Effector memory CD4-positive, alpha-beta T cell (primary cell): Measurements from ENCODE around the gene FAM83C.
A peak's percentile ranks its signal among the peaks of the same experiment; 100 is the strongest.

Experiments used
- DNase-seq, 3 donors: peaks; one replicate each; pipeline ENCODE4 v3.0.0-alpha.2; 2020
- H3K27ac ChIP-seq: 2 replicates; pipeline ENCODE4 v1.7.0; 2013; ENCODE audit warnings: mild to moderate bottlenecking, low read length, moderate library complexity; ENCODE audit not compliant: insufficient read depth, poor library complexity, severe bottlenecking
- H3K27me3 ChIP-seq: replicated peaks from 2 replicates; pipeline ENCODE4 v1.7.0; 2013; ENCODE audit warnings: mild to moderate bottlenecking, low read length; ENCODE audit not compliant: insufficient read depth, control insufficient read depth, poor library complexity, severe bottlenecking
- H3K36me3 ChIP-seq: 2 replicates; pipeline ENCODE4 v1.7.0; 2013; ENCODE audit warnings: mild to moderate bottlenecking, low read length, moderate library complexity; ENCODE audit not compliant: control insufficient read depth, insufficient read depth
- H3K4me1 ChIP-seq: 2 replicates; pipeline ENCODE4 v1.7.0; 2013; ENCODE audit warnings: low read length, mild to moderate bottlenecking; ENCODE audit not compliant: control insufficient read depth, insufficient read depth, poor library complexity, severe bottlenecking
- H3K4me3 ChIP-seq: 2 replicates; pipeline ENCODE4 v1.7.0; 2013; ENCODE audit warnings: low read length, low read depth, mild to moderate bottlenecking; ENCODE audit not compliant: insufficient read depth, poor library complexity, severe bottlenecking
- H3K9me3 ChIP-seq: 2 replicates; pipeline ENCODE4 v1.7.0; 2013; ENCODE audit warnings: mild to moderate bottlenecking, low read length, moderate library complexity; ENCODE audit not compliant: control insufficient read depth

Gene FAM83C

DNA sequence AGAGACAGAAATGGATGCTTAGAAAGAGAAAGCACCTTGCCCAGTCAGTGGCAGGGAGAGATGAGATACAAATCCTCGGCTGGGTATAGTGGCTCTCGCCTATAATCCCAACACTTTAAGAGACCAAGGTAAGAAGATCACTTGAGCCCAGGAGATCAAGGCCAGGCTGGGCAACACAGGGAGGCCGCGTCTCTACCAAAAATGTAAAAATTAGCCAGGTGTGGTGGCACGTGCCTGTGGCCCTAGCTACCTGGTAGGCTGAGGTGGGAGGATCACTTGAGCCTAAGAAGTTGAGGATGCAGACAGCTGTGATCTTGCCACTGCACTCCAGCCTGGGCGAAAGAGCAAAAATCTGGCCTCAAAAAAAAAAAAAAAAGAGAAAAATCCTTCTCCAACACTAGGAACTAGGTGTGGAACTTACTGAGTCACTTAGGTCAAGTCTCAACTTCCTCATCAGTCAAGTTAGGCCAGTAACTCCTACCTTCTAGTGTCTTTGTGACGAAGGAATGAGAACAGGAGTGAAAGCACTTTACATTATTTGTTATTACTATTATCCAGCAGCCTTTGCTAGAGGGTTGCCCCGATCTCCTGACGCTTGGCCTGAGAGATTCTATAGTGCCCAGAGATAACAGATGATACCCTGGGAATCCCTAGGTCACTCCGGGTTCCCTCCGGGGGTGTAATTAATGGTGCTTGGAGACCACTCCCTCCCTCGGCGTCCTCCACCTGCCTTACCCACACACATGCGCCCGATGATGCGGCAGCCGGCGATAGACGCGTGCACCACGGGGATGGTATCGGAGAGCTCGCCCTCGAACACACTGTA, 8.6 kb downstream of the FAM83C start:
- H3K4me3 ChIP-seq = peak overlapping the region; percentile 90
- H3K9me3 ChIP-seq = no peaks in the 10 kb centered on the region
- no peak for DNase-seq

DNA sequence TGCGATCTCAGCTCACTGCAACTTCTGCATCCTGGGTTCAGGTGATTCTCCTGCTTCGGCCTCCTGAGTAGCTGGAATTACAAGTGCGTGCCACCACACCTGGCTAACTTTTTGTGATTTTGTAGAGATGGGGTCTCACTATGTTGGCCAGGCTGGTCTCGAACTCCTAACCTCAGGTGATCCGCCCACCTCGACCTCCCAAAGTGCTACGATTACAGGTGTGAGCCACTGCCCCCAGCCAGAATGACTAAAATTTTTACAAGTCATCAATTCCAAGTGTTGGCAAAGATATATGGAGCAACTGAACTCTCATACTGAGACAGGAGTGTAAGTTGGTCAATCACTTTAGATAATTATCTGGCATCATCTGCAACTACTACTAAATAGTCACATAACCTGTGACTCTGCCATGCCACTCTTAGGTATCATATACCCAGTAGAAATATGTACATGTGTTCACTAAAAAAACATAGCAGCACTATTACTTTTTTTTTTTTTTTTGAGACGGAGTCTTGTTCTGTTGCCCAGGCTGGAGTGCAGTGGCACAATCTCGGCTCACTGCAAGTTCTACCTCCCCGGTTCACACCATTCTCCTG, 10.6 kb downstream of the FAM83C start:
- Histone ChIP-seq H3K27me3 (no peaks in the 10 kb centered on the region), H3K4me1 (peaks cover 14% of the 10 kb centered on the region)
- DNase-seq = no peak

More for the DNA sequence above, 8.6 kb downstream of the FAM83C start:
- peaks cover 19% of the 10 kb centered on the region for H3K36me3 ChIP-seq
- H3K27ac ChIP-seq = peak overlapping the region; percentile 78
- H3K27me3 ChIP-seq = no peaks in the 10 kb centered on the region
- H3K4me1 ChIP-seq = peaks cover 7% of the 10 kb centered on the region

DNA sequence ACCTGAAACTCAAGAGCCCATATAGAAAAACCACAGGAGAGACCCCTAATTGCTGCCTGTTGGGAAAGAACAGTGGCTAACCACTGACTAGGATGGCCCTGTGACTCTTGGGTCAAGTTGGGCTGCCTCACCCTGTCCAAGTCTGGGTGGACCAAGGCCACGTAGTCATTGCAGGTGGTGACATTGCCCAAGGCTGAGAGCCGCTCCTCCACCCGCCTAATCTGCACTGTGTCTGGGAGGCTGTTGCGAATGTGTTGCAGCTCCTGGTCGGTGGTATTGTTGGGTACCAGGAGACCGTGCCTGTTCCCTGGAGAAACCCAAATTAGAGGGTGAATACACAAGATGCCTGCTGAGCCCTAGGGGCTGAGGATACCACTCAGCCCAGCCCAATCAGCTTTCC, 11.7 kb downstream of the FAM83C start:
- H3K4me1 ChIP-seq = peaks cover 19% of the 10 kb centered on the region

More for the DNA sequence above, 10.6 kb downstream of the FAM83C start:
- Histone ChIP-seq H3K27ac (no peak overlapping the region), H3K9me3 (no peaks in the 10 kb centered on the region), H3K36me3 (peaks cover 20% of the 10 kb centered on the region), H3K4me3 (no peak overlapping the region)

DNA sequence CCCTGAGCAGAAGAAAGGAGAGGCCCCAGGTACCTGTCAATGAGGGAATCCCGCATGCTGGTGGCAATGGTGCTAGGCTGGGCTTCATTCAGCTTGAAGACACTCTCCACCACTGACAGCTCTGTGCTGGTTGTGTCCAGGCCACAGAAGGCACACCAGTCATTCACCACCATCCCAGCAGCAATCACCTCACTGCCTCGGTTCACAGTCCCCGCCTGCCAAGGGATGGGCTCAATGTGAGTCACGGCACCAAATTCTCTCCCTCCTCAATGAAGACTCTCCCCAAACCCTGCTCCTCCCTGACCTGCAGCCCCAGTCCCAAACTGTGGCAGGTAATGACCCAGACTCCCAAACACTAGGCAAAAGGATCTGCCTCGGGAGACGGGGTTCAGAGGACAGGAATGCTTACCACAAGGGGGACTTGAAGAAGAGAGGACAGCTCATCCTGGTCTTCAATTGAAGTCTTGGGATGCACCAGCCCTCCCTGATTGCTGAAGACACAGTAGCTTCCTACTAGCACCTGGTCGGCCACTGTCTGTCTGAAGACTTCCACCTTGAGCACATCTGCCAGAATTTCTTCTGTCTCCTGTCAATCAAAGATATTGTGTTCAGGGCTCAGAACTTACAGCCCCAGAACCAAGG, 12.6 kb downstream of the FAM83C start:
- Histone ChIP-seq H3K27ac (no peak overlapping the region), H3K36me3 (peaks cover 20% of the 10 kb centered on the region), H3K4me1 (peaks cover 19% of the 10 kb centered on the region), H3K4me3 (no peak overlapping the region), H3K27me3 (no peaks in the 10 kb centered on the region), H3K9me3 (no peaks in the 10 kb centered on the region)
- no peak for DNase-seq

More for the DNA sequence above, 11.7 kb downstream of the FAM83C start:
- Histone ChIP-seq H3K4me3 (no peak overlapping the region), H3K9me3 (no peaks in the 10 kb centered on the region), H3K27ac (no peak overlapping the region), H3K36me3 (peaks cover 20% of the 10 kb centered on the region), H3K27me3 (no peaks in the 10 kb centered on the region)
- no peak for DNase-seq

DNA sequence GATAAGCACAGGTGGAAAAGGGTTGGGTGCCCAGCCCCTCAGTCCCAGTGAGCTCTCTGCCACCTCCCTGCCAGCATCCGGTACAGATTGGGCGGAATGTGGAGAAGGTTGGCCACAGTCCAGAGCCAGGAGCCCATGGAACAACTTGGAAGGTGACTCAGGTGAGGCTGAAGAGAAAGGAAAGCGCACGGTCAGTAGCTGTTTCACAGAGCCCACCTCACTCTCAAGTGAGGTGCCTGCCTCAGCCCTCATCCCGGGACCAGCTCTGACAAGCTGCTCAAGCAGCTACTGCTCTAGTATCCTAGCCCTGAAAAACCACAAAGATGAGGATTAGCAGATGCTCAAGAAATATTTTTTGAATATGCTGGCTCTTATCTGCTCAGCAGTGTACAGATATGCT, 13.2 kb downstream of the FAM83C start:
- H3K4me3 ChIP-seq = no peak overlapping the region
- no peaks in the 10 kb centered on the region for H3K27me3 ChIP-seq
- peaks cover 19% of the 10 kb centered on the region for H3K4me1 ChIP-seq
- H3K27ac ChIP-seq = peak overlapping the region; percentile 83
- no peak for DNase-seq
- peaks cover 20% of the 10 kb centered on the region for H3K36me3 ChIP-seq
- no peaks in the 10 kb centered on the region for H3K9me3 ChIP-seq

DNA sequence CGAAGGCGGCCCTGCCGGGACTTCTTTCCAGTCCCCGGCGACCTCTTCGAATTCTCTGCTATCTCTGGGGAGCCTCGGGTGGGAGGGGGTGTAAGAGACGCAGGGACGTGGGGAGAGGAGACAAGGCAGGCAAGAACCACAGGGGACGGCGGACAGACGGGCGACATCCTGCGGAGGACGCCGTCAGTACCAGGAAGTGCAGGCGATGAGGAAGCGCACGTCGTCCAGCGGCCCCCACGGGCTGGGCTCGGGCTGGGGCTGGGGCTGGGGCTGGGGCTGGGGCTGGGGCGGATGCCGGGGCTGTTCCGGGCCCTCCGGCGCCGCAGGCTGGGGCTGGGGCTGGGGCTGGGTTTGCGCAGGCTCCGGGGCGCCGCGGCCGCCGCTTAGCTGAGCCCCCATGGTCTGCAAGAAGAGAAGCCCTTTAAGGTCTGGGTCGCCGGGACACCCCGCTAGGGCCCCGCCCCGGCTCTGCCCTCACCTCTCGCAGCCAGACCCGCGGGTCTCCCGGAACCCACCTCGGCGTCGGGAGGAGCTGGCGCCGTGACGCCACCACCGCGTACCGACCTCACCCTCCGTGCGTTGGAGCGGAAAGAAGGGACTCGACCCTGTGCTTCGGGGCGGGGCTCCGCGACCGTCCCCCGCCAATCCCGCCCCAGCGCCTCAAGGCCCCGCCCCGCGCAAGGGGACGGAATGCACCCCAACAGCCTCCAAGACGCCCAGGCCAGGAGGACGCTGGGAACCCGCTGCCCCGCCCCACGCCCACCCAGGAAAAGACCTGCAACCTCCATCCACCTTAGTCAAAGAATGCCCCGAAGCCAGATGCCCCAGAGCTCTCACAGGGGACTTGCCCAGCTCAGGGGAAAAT, 14.5 kb downstream of the FAM83C start, which contains the start of gene MMP24OS:
MMP24OS (minus strand) TSS at position 592 of the 865 bp plus-strand sequence; CDS start at position 399, 193 bp downstream.
- Histone ChIP-seq H3K4me3 (peak within 1 kb of the TSS; percentile 64), H3K36me3 (peaks cover 20% of the 10 kb centered on the region), H3K27me3 (no peaks in the 10 kb centered on the region)

DNA sequence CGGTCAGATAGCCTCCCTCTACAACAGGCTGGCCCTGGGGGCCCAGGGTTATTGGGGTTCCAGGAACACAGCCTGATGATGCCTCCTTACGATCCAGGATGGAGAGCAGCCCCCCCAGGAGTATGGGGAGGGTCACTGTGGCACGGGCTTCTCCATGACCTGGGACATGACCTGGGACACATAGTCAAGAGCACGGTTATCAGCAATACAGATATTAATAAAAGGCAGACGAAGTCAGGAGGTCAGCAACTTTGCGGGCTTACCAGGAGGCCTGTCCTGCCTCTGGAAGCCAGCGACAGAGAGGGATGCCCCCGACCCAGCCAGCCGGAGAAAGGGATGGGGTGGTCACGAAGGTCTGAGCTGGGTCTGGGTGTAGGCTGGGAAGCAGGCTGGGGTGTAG, 15.1 kb downstream of the FAM83C start:
- peaks cover 20% of the 10 kb centered on the region for H3K36me3 ChIP-seq

More for the DNA sequence above, 14.5 kb downstream of the FAM83C start, which contains the start of gene MMP24OS:
- no peaks in the 10 kb centered on the region for H3K9me3 ChIP-seq
- DNase-seq = peak; percentile 82 to 86 (median 84)
- H3K4me1 ChIP-seq = peaks cover 11% of the 10 kb centered on the region
- H3K27ac ChIP-seq = peak within 1 kb of the TSS; percentile 83

DNA sequence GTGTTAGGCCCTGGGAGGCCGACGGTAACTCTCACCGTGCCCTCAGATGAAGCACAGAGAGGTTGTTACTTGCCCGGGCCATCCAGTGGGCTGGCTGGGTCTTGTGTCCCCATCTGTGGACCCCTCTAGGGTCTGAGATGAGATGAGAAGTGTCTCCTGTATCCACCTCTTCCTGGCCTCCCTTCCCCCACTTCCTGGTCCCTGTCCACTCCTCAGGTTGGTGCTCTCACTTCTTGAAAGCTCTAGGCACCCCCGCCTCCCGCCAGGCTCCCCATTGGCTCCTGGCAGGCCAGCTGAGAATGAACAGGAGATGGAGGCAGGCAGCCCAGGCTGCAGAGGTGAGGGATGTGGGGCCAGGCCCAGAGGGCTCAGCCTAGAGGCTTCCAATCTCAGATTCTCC, 15.8 kb downstream of the FAM83C start:
- H3K4me3 ChIP-seq = no peak overlapping the region
- H3K27ac ChIP-seq = peak overlapping the region; percentile 83
- H3K36me3 ChIP-seq = peaks cover 25% of the 10 kb centered on the region

More for the DNA sequence above, 15.1 kb downstream of the FAM83C start:
- peak overlapping the region; percentile 64 for H3K4me3 ChIP-seq
- no peaks in the 10 kb centered on the region for H3K27me3 ChIP-seq
- peaks cover 11% of the 10 kb centered on the region for H3K4me1 ChIP-seq
- DNase-seq = no peak
- peak overlapping the region; percentile 83 for H3K27ac ChIP-seq
- H3K9me3 ChIP-seq = no peaks in the 10 kb centered on the region

DNA sequence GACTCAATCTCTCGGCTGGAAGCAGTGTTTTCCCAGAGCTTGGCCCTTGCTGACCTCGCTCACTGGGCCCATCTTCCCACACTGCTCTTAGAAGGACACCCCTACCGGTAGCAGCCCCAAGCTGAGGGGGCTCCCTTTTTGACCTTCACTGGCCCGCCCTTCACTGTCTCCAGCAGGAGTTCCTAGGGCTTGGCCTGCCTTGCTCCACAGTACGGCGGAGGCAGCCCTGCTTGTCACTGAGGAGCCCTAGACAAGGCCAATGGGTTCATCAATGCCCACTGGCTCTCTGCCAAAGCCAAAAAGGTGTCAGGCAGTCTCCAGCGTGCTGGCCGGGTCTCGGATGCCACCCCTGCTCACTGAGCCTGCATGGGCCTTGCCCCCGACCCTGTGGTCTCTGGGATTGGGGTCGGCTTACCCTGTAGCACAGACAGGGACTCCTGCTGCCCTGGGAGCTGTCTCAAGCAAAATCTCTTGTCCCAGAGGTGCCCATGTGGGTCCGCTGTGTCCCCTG, 16.4 kb downstream of the FAM83C start:
- Histone ChIP-seq H3K36me3 (peaks cover 25% of the 10 kb centered on the region), H3K4me3 (no peak overlapping the region), H3K27me3 (no peaks in the 10 kb centered on the region), H3K27ac (no peak overlapping the region), H3K9me3 (no peaks in the 10 kb centered on the region), H3K4me1 (peaks cover 11% of the 10 kb centered on the region)
- DNase-seq = no peak

More for the DNA sequence above, 15.8 kb downstream of the FAM83C start:
- no peak for DNase-seq
- Histone ChIP-seq H3K9me3 (no peaks in the 10 kb centered on the region), H3K4me1 (peaks cover 11% of the 10 kb centered on the region), H3K27me3 (no peaks in the 10 kb centered on the region)
